Transverse colon (tissue), 4 donors: Measurements from ENCODE around the gene DUSP9.

Experiments
- CTCF ChIP-seq, 5 experiments: fragments of 200-600 bp in 3 of 5; fragments of 450-650 bp in 2 of 5; sonication (generic) in 3 of 5; IDR thresholded peaks; 1 replicate in 2 of 5; 2 replicates in 3 of 5; pipeline ENCODE4 v1.5.1; 2016 to 2017; ENCODE audit warnings: antibody characterized with exemption in 5 of 5, inconsistent platforms in 3 of 5, mild to moderate bottlenecking in 2 of 5, moderate library complexity in 1 of 5
- POLR2A ChIP-seq: fragments of 450-650 bp; IDR thresholded peaks from one replicate; pipeline ENCODE4 v1.6.1; 2016; ENCODE audit warnings: antibody characterized with exemption, mild to moderate bottlenecking, moderate library complexity
- POLR2AphosphoS5 ChIP-seq, 3 donors: sonication (generic); formaldehyde crosslinking; IDR thresholded peaks; one replicate each; pipeline ENCODE4 v1.6.1; 2016; ENCODE audit warnings: antibody characterized with exemption in 3 of 3

GRCh38 chrX:153650959-153651358, 4.0 kb downstream of the DUSP9 start:
- TF ChIP-seq CTCF (IDR thresholded peaks at IDR 0.05), result no peak
- TF ChIP-seq POLR2A, result no peak
- no peak for TF ChIP-seq POLR2AphosphoS5 (IDR thresholded peaks at IDR 0.05)
